Osteocyte (in vitro differentiated cells): ENCODE results near the gene GLIS1. TPM values are rescaled to one million over a fixed set of nuclear protein-coding genes. Genes with fewer than 3 reads are reported as not detected.
A peak's percentile ranks its signal among the peaks of the same experiment; 100 is the strongest.

Source experiments
- DNase-seq: peaks from one replicate; pipeline ENCODE4 v3.0.0; 2021; ENCODE audit warnings: mixed read lengths; ENCODE audit not compliant: unreplicated experiment; ENCODE audit errors: extremely low spot score
- H3K27ac Mint-ChIP-seq: one replicate; pipeline ENCODE4 v1.8.0; 2021; ENCODE audit warnings: mild to moderate bottlenecking, mixed read lengths; ENCODE audit not compliant: unreplicated experiment
- H3K27me3 Mint-ChIP-seq: one replicate; pipeline ENCODE4 v1.8.0; 2021; ENCODE audit warnings: mixed read lengths; ENCODE audit not compliant: unreplicated experiment
- H3K36me3 Mint-ChIP-seq: one replicate; pipeline ENCODE4 v1.8.0; 2021; ENCODE audit warnings: mixed read lengths; ENCODE audit not compliant: unreplicated experiment
- H3K4me1 Mint-ChIP-seq: one replicate; pipeline ENCODE4 v1.8.0; 2021; ENCODE audit warnings: mixed read lengths; ENCODE audit not compliant: unreplicated experiment
- H3K4me3 Mint-ChIP-seq: one replicate; pipeline ENCODE4 v1.8.0; 2021; ENCODE audit warnings: mild to moderate bottlenecking, moderate library complexity, mixed read lengths; ENCODE audit not compliant: unreplicated experiment
- H3K9me3 Mint-ChIP-seq: one replicate; pipeline ENCODE4 v1.8.0; 2021; ENCODE audit warnings: mixed read lengths; ENCODE audit not compliant: unreplicated experiment
- CTCF ChIP-seq: fragments of 200-600 bp; sonication (generic); IDR thresholded peaks from 2 replicates; pipeline ENCODE4 v1.5.0; 2021; ENCODE audit warnings: antibody characterized with exemption, mild to moderate bottlenecking, moderate library complexity
- total RNA-seq: library from RNA; stranded (reverse); gene quantifications from 2 replicates; pipeline ENCODE4 v1.2.1, GENCODE V29; 2021

GLIS1 gene
- total RNA-seq, 1 donor from 2014 or later: 38.3 TPM

DNA sequence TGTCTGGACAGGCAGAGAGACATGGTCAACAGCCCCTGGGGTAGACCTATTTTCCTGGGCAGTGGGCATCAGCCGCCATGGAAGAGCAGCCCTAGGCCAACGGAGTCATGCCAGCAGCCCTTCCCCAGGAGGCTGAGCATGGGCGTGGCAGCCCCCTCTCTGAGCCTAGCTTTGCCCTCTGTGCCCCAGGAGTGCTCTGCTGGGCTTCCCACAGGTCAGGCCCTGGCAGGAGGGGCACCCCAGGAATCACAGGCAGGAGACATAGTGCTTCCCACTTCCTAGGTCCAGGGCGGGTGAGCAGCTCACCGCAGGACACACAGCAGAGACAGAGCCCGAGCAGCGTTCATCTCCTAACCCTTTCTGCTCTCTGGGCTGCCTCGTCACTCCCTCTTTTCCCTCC lies 132.8 kb downstream of the GLIS1 start:
- H3K4me3 Mint-ChIP-seq: no peak overlapping the region
- H3K27ac Mint-ChIP-seq: peak overlapping the region; percentile 23
- H3K27me3 Mint-ChIP-seq: no peaks in the 10 kb centered on the region
- H3K9me3 Mint-ChIP-seq: peaks cover 12% of the 10 kb centered on the region
- peaks cover 7% of the 10 kb centered on the region for H3K36me3 Mint-ChIP-seq
- TF ChIP-seq CTCF: no peak
- no peak for DNase-seq
- H3K4me1 Mint-ChIP-seq: peaks cover 9% of the 10 kb centered on the region

DNA sequence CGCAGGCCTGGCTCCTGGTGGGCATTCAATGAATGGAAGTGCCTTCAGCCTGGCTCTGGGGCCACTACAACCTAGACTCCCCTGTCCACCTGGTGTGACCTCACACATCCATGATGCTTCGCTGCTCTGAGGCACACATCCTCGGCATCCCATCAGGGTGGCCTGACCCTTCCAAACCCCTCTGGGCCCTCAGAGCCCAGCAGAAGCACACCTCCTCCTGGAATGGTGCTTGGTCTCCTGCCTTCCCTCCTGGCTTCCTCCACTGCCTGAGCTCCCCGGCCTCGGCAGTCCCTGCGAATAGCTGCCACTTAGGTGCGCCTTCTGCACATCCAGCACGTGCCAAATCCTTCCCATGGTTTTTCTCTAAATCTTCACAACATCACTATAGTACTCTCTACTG lies 133.8 kb downstream of the GLIS1 start:
- peaks cover 5% of the 10 kb centered on the region for H3K9me3 Mint-ChIP-seq
- H3K27me3 Mint-ChIP-seq: no peaks in the 10 kb centered on the region
- peak overlapping the region; percentile 39 for H3K27ac Mint-ChIP-seq
- no peak overlapping the region for H3K4me3 Mint-ChIP-seq
- H3K36me3 Mint-ChIP-seq: peaks cover 2% of the 10 kb centered on the region
- peaks cover 9% of the 10 kb centered on the region for H3K4me1 Mint-ChIP-seq
- no peak for DNase-seq
- TF ChIP-seq CTCF: no peak

GRCh38 chr1:53604291-53604919 lies 134.6 kb downstream of the GLIS1 start:
- peaks cover under 1% of the 10 kb centered on the region for H3K9me3 Mint-ChIP-seq
- H3K4me3 Mint-ChIP-seq: no peak overlapping the region
- no peak overlapping the region for H3K27ac Mint-ChIP-seq
- DNase-seq: no peak
- H3K4me1 Mint-ChIP-seq: peaks cover 10% of the 10 kb centered on the region
- H3K27me3 Mint-ChIP-seq: no peaks in the 10 kb centered on the region
- TF ChIP-seq CTCF: no peak
- peaks cover under 1% of the 10 kb centered on the region for H3K36me3 Mint-ChIP-seq

DNA sequence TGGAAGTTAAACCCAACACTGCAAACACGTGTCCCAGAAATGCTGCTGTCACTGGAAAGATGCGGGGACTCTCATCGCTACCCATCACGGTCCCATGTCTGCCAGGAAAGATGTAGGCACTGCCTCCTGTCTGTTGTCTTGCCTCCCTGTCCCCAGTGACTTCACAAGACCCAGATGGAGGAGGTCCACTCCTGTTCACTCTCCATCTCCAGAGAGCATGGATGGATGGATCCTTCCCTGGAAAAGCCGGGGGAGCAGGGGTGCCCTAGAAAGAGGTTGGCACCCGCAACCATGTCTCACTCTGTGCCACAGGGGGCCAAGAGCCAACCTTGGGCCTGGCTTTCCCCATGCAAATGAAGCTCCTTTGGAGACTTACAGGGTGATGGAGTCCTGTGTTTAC lies 135.5 kb downstream of the GLIS1 start:
- no peaks in the 10 kb centered on the region for H3K9me3 Mint-ChIP-seq
- H3K27me3 Mint-ChIP-seq: no peaks in the 10 kb centered on the region
- peaks cover 12% of the 10 kb centered on the region for H3K4me1 Mint-ChIP-seq
- peaks cover 5% of the 10 kb centered on the region for H3K36me3 Mint-ChIP-seq
- no peak overlapping the region for H3K4me3 Mint-ChIP-seq
- no peak overlapping the region for H3K27ac Mint-ChIP-seq
- no peak for TF ChIP-seq CTCF
- DNase-seq: no peak

DNA sequence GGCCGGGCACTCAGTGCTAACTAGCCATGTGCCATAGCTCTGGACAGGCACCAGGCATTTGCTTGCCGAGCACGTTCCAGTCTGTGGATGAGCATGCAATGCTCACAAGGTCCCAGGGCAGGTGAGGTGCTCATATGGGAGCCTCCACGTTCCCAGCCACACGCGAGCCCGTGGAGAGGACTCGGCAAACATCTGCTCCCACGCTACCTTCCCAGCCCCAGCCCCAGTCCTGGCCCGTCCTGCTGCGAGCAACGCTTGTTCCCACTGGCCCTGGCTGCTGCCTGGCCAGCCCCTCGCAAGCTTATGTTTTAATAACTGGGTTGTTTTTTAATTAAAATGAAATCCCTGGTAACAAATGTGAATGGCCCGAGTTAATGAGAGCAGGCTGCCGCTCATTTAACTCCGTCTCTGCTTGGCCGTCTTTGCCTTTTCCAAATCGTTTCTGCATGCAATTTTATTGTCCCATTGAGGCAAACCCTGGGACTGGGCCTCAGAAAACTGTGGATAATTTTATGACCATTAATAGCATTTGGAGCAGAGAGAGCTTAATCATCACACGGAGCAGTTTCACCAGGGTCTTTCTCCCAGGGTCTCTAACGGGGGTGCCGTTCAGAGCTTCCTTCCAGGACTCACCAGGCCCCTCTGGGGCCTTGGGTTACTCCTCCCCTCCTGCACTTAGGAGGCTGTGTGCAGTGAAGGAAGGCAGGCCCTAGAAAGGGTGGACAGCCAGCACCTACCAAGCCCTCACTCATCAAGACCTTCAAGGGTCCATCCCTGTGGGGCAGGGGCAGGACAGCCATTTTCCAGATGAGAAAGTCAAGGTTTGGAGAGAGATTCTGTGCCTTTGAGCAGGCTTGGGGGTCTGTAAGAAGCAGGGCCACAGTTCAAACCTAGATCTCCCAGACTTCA lies 136.8 kb downstream of the GLIS1 start:
- Mint-ChIP-seq H3K4me1 (peaks cover 12% of the 10 kb centered on the region), H3K27me3 (no peaks in the 10 kb centered on the region), H3K36me3 (peaks cover 8% of the 10 kb centered on the region), H3K27ac (no peak overlapping the region), H3K4me3 (no peak overlapping the region), H3K9me3 (no peaks in the 10 kb centered on the region)
- TF ChIP-seq CTCF: no peak
- DNase-seq: no peak
